Neutrophil (primary cell): ENCODE measurements around the gene BMP8A.

Experiments
- H3K27ac ChIP-seq: fragments of 200-600 bp; sonication (generic); 2 replicates; pipeline ENCODE4 v1.5.1; 2016; ENCODE audit warnings: mild to moderate bottlenecking, moderate library complexity
- H3K27me3 ChIP-seq: fragments of 200-600 bp; sonication (generic); 2 replicates; pipeline ENCODE4 v1.6.0; 2016; ENCODE audit warnings: mild to moderate bottlenecking
- H3K36me3 ChIP-seq: fragments of 200-600 bp; sonication (generic); 2 replicates; pipeline ENCODE4 v1.5.1; 2017
- H3K4me1 ChIP-seq, 2 experiments: fragments of 200-600 bp in 1 of 2; sonication (generic) in 1 of 2; 1 replicate in 1 of 2; 2 replicates in 1 of 2; pipeline versions ENCODE4 v1.5.1 to v1.6.1; 2013 to 2016; ENCODE audit warnings: low read depth in 1 of 2, low read length in 1 of 2, mild to moderate bottlenecking in 1 of 2, moderate library complexity in 1 of 2; ENCODE audit not compliant: control insufficient read depth in 1 of 2, insufficient read depth in 1 of 2
- H3K4me3 ChIP-seq, 2 experiments: fragments of 200-600 bp in 1 of 2; sonication (generic) in 1 of 2; 1 replicate in 1 of 2; 2 replicates in 1 of 2; pipeline ENCODE4 v1.5.1; 2013 to 2016; ENCODE audit warnings: low read depth in 1 of 2, low read length in 1 of 2, mild to moderate bottlenecking in 1 of 2, moderate library complexity in 1 of 2
- H3K9me3 ChIP-seq: fragments of 200-600 bp; sonication (generic); 2 replicates; pipeline ENCODE4 v1.5.1; 2016
- CTCF ChIP-seq: fragments of 200-600 bp; sonication (generic); IDR thresholded peaks from 2 replicates; pipeline ENCODE4 v1.5.1; 2016; ENCODE audit warnings: antibody characterized with exemption

Gene BMP8A

GRCh38 chr1:39484564-39484963 is 6.9 kb upstream of the BMP8A start:
- Histone ChIP-seq H3K27ac (no peak overlapping the region), H3K36me3 (peaks cover 75% of the 10 kb centered on the region)
- TF ChIP-seq CTCF = no peak

GRCh38 chr1:39485046-39485803 is 6.2 kb upstream of the BMP8A start:
- peaks cover 69% of the 10 kb centered on the region for H3K36me3 ChIP-seq
- H3K27ac ChIP-seq = no peak overlapping the region
- peaks cover 0 to 3% of the 10 kb centered on the region in 2 experiments for H3K4me1 ChIP-seq
- no peak for TF ChIP-seq CTCF
- H3K4me3 ChIP-seq = no peak overlapping the region
- no peaks in the 10 kb centered on the region for H3K9me3 ChIP-seq
- H3K27me3 ChIP-seq = peaks cover 13% of the 10 kb centered on the region

More at GRCh38 chr1:39484564-39484963, 6.9 kb upstream of the BMP8A start:
- peaks cover 6% of the 10 kb centered on the region for H3K27me3 ChIP-seq
- H3K4me3 ChIP-seq = no peak overlapping the region
- no peaks in the 10 kb centered on the region for H3K9me3 ChIP-seq
- peaks cover 0 to 3% of the 10 kb centered on the region in 2 experiments for H3K4me1 ChIP-seq

GRCh38 chr1:39488012-39488545 is 3.4 kb upstream of the BMP8A start:
- H3K27me3 ChIP-seq = peaks cover 42% of the 10 kb centered on the region
- no peak for TF ChIP-seq CTCF
- peaks cover 8 to 18% of the 10 kb centered on the region in 2 experiments for H3K4me1 ChIP-seq
- H3K27ac ChIP-seq = no peak overlapping the region
- no peaks in the 10 kb centered on the region for H3K9me3 ChIP-seq
- peaks cover 47% of the 10 kb centered on the region for H3K36me3 ChIP-seq
- H3K4me3 ChIP-seq = no peak overlapping the region

GRCh38 chr1:39488793-39489566 is 2.5 kb upstream of the BMP8A start:
- Histone ChIP-seq H3K27me3 (peaks cover 51% of the 10 kb centered on the region), H3K4me3 (no peak overlapping the region), H3K27ac (no peak overlapping the region), H3K36me3 (peaks cover 38% of the 10 kb centered on the region), H3K4me1 (peaks cover 8 to 18% of the 10 kb centered on the region in 2 experiments), H3K9me3 (no peaks in the 10 kb centered on the region)
- TF ChIP-seq CTCF = no peak

GRCh38 chr1:39489567-39490239 is 1.7 kb upstream of the BMP8A start:
- Histone ChIP-seq H3K27me3 (peaks cover 58% of the 10 kb centered on the region), H3K36me3 (peaks cover 33% of the 10 kb centered on the region), H3K4me1 (peaks cover 8 to 18% of the 10 kb centered on the region in 2 experiments), H3K9me3 (no peaks in the 10 kb centered on the region), H3K4me3 (no peak overlapping the region), H3K27ac (no peak overlapping the region)
- no peak for TF ChIP-seq CTCF
